GM10266 (cell line): ENCODE results near the gene C16orf87.
"Not testable (repeated sequence)": the region's sequence is repeated elsewhere in the genome, so short reads cannot be mapped to it uniquely, and the experiment has no call there.

Source experiments
- DNase-seq: peaks from one replicate; pipeline ENCODE4 v3.0.0; 2012; ENCODE audit errors: extremely low spot score
- CTCF ChIP-seq: IDR thresholded peaks from 2 replicates; pipeline ENCODE4 v1.5.1; 2012; ENCODE audit warnings: mild to moderate bottlenecking, low read depth; ENCODE audit not compliant: control insufficient read depth, insufficient read depth; ENCODE audit errors: missing control alignments

C16orf87 gene

GRCh38 chr16:46793841-46794240 lies 37.1 kb downstream of the C16orf87 start:
- no peak for DNase-seq
- TF ChIP-seq CTCF: no peak

GRCh38 chr16:46790599-46791270 lies 40.2 kb downstream of the C16orf87 start:
- no peak for DNase-seq
- TF ChIP-seq CTCF: no peak

- no peak for TF ChIP-seq CTCF
- peak; percentile 83 for DNase-seq
Measured at GRCh38 chr16:46789499-46790414, 41.2 kb downstream of the C16orf87 start.

- no peak for DNase-seq
Measured at GRCh38 chr16:46788891-46789474, 42.0 kb downstream of the C16orf87 start.

GRCh38 chr16:46787909-46788308 lies 43.1 kb downstream of the C16orf87 start:
- TF ChIP-seq CTCF: no peak
- peak; percentile 71 for DNase-seq

More at GRCh38 chr16:46788891-46789474, 42.0 kb downstream of the C16orf87 start:
- no peak for TF ChIP-seq CTCF

- TF ChIP-seq CTCF: no peak
- no peak for DNase-seq
Measured at GRCh38 chr16:46785076-46785845, 45.7 kb downstream of the C16orf87 start.

- not testable (repeated sequence) for DNase-seq
Measured at GRCh38 chr16:46784569-46784968, 46.4 kb downstream of the C16orf87 start.
